ENCODE results near the gene UMAD1.

The UMAD1 gene

GRCh38 chr7:7687800-7688199 lies 47.2 kb downstream of the UMAD1 start:
- ATAC-seq (ENCODE audit: insufficient read depth, low read depth) (no peak), DNase-seq (no peak)
- Histone ChIP-seq H3K4me3 (ENCODE audit: low read depth in 1 of 2, low read length in 2 of 2) (no peak overlapping the region), H3K9ac (ENCODE audit: low read depth, low read length) (no peak overlapping the region), H3K4me2 (ENCODE audit: insufficient read depth, low read length) (no peak overlapping the region), H2AFZ (ENCODE audit: low read depth, low read length) (no peak overlapping the region), H3K27ac (ENCODE audit: low read length) (no peak overlapping the region), H3K27me3 (ENCODE audit: insufficient read depth, low read length, poor library complexity) (no peaks in the 10 kb centered on the region), H3K9me3 (ENCODE audit: insufficient read depth, low read length, severe bottlenecking) (no peaks in the 10 kb centered on the region), H3K79me2 (ENCODE audit: insufficient read depth, low read length) (no peaks in the 10 kb centered on the region), H3K4me1 (ENCODE audit: insufficient read depth, low read length) (0 out of 2 replicates have a peak, but pooled peaks cover 4% of the 10 kb centered on the region), H3K36me3 (ENCODE audit: insufficient read depth, low read length) (no peaks in the 10 kb centered on the region), H4K20me1 (ENCODE audit: insufficient read depth, low read length) (no peaks in the 10 kb centered on the region)
- no peak for TF ChIP-seq CTCF (IDR thresholded peaks at IDR 0.05; ENCODE audit: borderline replicate concordance, extremely low read depth, low read length, poor library complexity, severe bottlenecking)
- no peak for TF ChIP-seq EZH2 (IDR thresholded peaks at IDR 0.05; ENCODE audit: borderline replicate concordance, low read depth, low read length, severe bottlenecking)

GRCh38 chr7:7688310-7688709 lies 47.8 kb downstream of the UMAD1 start:
- H2AFZ ChIP-seq (ENCODE audit: low read depth, low read length), result no peak overlapping the region
- H3K4me1 ChIP-seq (ENCODE audit: insufficient read depth, low read length), result no peaks in the 10 kb centered on the region
- no peaks in the 10 kb centered on the region for H3K27me3 ChIP-seq (ENCODE audit: insufficient read depth, low read length, poor library complexity)
- TF ChIP-seq CTCF (IDR thresholded peaks at IDR 0.05; ENCODE audit: borderline replicate concordance, extremely low read depth, low read length, poor library complexity, severe bottlenecking) (no peak), EZH2 (IDR thresholded peaks at IDR 0.05; ENCODE audit: borderline replicate concordance, low read depth, low read length, severe bottlenecking) (no peak)
- DNase-seq (no peak), ATAC-seq (ENCODE audit: insufficient read depth, low read depth) (no peak)
- H3K9ac ChIP-seq (ENCODE audit: low read depth, low read length), result no peak overlapping the region
- no peak overlapping the region for H3K27ac ChIP-seq (ENCODE audit: low read length)
- H3K4me3 ChIP-seq (ENCODE audit: low read depth in 1 of 2, low read length in 2 of 2), result no peak overlapping the region
- no peaks in the 10 kb centered on the region for H3K9me3 ChIP-seq (ENCODE audit: insufficient read depth, low read length, severe bottlenecking)
- no peaks in the 10 kb centered on the region for H4K20me1 ChIP-seq (ENCODE audit: insufficient read depth, low read length)
- no peaks in the 10 kb centered on the region for H3K36me3 ChIP-seq (ENCODE audit: insufficient read depth, low read length)
- H3K79me2 ChIP-seq (ENCODE audit: insufficient read depth, low read length), result no peaks in the 10 kb centered on the region
- H3K4me2 ChIP-seq (ENCODE audit: insufficient read depth, low read length), result no peak overlapping the region

GRCh38 chr7:7688956-7689355 lies 48.4 kb downstream of the UMAD1 start:
- H3K27me3 ChIP-seq (ENCODE audit: insufficient read depth, low read length, poor library complexity), result no peaks in the 10 kb centered on the region
- TF ChIP-seq CTCF (IDR thresholded peaks at IDR 0.05; ENCODE audit: borderline replicate concordance, extremely low read depth, low read length, poor library complexity, severe bottlenecking) (no peak), EZH2 (IDR thresholded peaks at IDR 0.05; ENCODE audit: borderline replicate concordance, low read depth, low read length, severe bottlenecking) (no peak)
- no peaks in the 10 kb centered on the region for H3K79me2 ChIP-seq (ENCODE audit: insufficient read depth, low read length)
- H3K4me1 ChIP-seq (ENCODE audit: insufficient read depth, low read length), result no peaks in the 10 kb centered on the region
- H3K9ac ChIP-seq (ENCODE audit: low read depth, low read length), result no peak overlapping the region
- H3K27ac ChIP-seq (ENCODE audit: low read length), result no peak overlapping the region
- no peaks in the 10 kb centered on the region for H3K9me3 ChIP-seq (ENCODE audit: insufficient read depth, low read length, severe bottlenecking)
- DNase-seq (no peak), ATAC-seq (ENCODE audit: insufficient read depth, low read depth) (no peak)
- H3K4me2 ChIP-seq (ENCODE audit: insufficient read depth, low read length), result no peak overlapping the region
- H4K20me1 ChIP-seq (ENCODE audit: insufficient read depth, low read length), result no peaks in the 10 kb centered on the region
- no peak overlapping the region for H3K4me3 ChIP-seq (ENCODE audit: low read depth in 1 of 2, low read length in 2 of 2)
- H3K36me3 ChIP-seq (ENCODE audit: insufficient read depth, low read length), result no peaks in the 10 kb centered on the region
- no peak overlapping the region for H2AFZ ChIP-seq (ENCODE audit: low read depth, low read length)

- TF ChIP-seq EZH2 (IDR thresholded peaks at IDR 0.05; ENCODE audit: borderline replicate concordance, low read depth, low read length, severe bottlenecking) (no peak), CTCF (IDR thresholded peaks at IDR 0.05; ENCODE audit: borderline replicate concordance, extremely low read depth, low read length, poor library complexity, severe bottlenecking) (no peak)
- Histone ChIP-seq H4K20me1 (ENCODE audit: insufficient read depth, low read length) (no peaks in the 10 kb centered on the region), H3K4me1 (ENCODE audit: insufficient read depth, low read length) (0 out of 2 replicates have a peak, but pooled peaks cover 6% of the 10 kb centered on the region), H3K9me3 (ENCODE audit: insufficient read depth, low read length, severe bottlenecking) (no peaks in the 10 kb centered on the region), H3K9ac (ENCODE audit: low read depth, low read length) (no peak overlapping the region), H3K79me2 (ENCODE audit: insufficient read depth, low read length) (no peaks in the 10 kb centered on the region), H3K27me3 (ENCODE audit: insufficient read depth, low read length, poor library complexity) (no peaks in the 10 kb centered on the region), H2AFZ (ENCODE audit: low read depth, low read length) (no peak overlapping the region), H3K36me3 (ENCODE audit: insufficient read depth, low read length) (no peaks in the 10 kb centered on the region), H3K4me2 (ENCODE audit: insufficient read depth, low read length) (no peak overlapping the region), H3K27ac (ENCODE audit: low read length) (no peak overlapping the region), H3K4me3 (ENCODE audit: low read depth in 1 of 2, low read length in 2 of 2) (no peak overlapping the region)
- ATAC-seq (ENCODE audit: insufficient read depth, low read depth) (no peak), DNase-seq (no peak)
Observed at GRCh38 chr7:7693881-7694280, 53.3 kb downstream of the UMAD1 start.

Data from DND-41 (cell line).